K562 (cell line): Measurements from ENCODE around the gene MFAP3. TPM values are rescaled to one million over a fixed set of nuclear protein-coding genes. Genes with fewer than 3 reads are reported as not detected.

ENCODE experiments used
- ATAC-seq: fragments of 200-7000 bp; cut with Tn5 transposase; 3 replicates; pipeline ENCODE4 v1.9.1; 2020; ENCODE audit warnings: moderate library complexity
- BruUV-seq: library from RNA; stranded (reverse); fragments of 400-500 nt; replicated peaks from 2 replicates; lab custom pipeline; 2021; lab: Mats Ljungman, UMichigan
- CTCF ChIA-PET: fragments of 300-600 bp; formaldehyde crosslinking; extraction: SDS; loops from one replicate; lab custom pipeline; 2021; ENCODE audit warnings: low intra/inter-chr PET ratio; lab: Yijun Ruan, JAX
- POLR2A ChIA-PET: fragments of 300-600, 350-650 bp; sonication (Branson Sonifier 250); formaldehyde crosslinking; extraction: SDS; loops from one replicate; lab custom pipeline; 2021; ENCODE audit warnings: antibody characterized with exemption, inconsistent platforms; lab: Yijun Ruan, JAX
- DNase-seq, 4 experiments: peaks; one replicate each; pipeline versions ENCODE4 v3.0.0 to v3.0.0-alpha.2; 2011 to 2018; ENCODE audit warnings: low spot score in 3 of 4, mixed read lengths in 3 of 4; ENCODE audit errors: extremely low read depth in 1 of 4
- FAIRE-seq: peaks from 2 replicates; lab custom pipeline; 2011; peaks lifted over from hg19 to GRCh38; lab: Jason Lieb, UNC
- H2AFZ ChIP-seq: 2 replicates; pipeline ENCODE4 v1.6.0; 2011; ENCODE audit warnings: low read depth, low read length, control low read depth, inconsistent platforms
- H3K27ac ChIP-seq: fragments of 200-600 bp; 3 replicates; pipeline ENCODE4 v1.8.0; 2011; ENCODE audit warnings: low read depth, mild to moderate bottlenecking, control low read depth, inconsistent platforms, low read length, moderate library complexity, mixed read lengths; ENCODE audit errors: extremely low read depth
- H3K27me3 ChIP-seq, 2 experiments: fragments of 300-600 bp in 1 of 2; 2 replicates in 1 of 2; 3 replicates in 1 of 2; pipeline versions ENCODE4 v1.6.0 to v1.8.0; 2011; ENCODE audit warnings: inconsistent platforms in 2 of 2, low read length in 2 of 2, mild to moderate bottlenecking in 1 of 2, mixed read lengths in 1 of 2, moderate library complexity in 1 of 2; ENCODE audit not compliant: control insufficient read depth in 2 of 2, insufficient read depth in 2 of 2
- H3K36me3 ChIP-seq: fragments of 300-600 bp; 3 replicates; pipeline ENCODE4 v1.8.0; 2011; ENCODE audit warnings: mild to moderate bottlenecking, low read length, inconsistent platforms; ENCODE audit not compliant: control insufficient read depth, insufficient read depth
- H3K4me1 ChIP-seq, 2 experiments: fragments of 200-600 bp in 1 of 2; replicated peaks in 1 of 2; 2 replicates in 1 of 2; 3 replicates in 1 of 2; pipeline versions ENCODE4 v1.5.1 to v1.8.0; 2011; ENCODE audit warnings: inconsistent platforms in 2 of 2, low read length in 2 of 2, mild to moderate bottlenecking in 1 of 2, mixed read lengths in 1 of 2, moderate library complexity in 1 of 2; ENCODE audit not compliant: control insufficient read depth in 2 of 2, insufficient read depth in 2 of 2
- H3K4me2 ChIP-seq: 2 replicates; pipeline ENCODE4 v1.6.1; 2011; ENCODE audit warnings: low read length, control low read depth, inconsistent platforms, mixed read lengths; ENCODE audit not compliant: insufficient read depth
- H3K4me3 ChIP-seq: fragments of 200-600 bp; sonication (generic), shearing (Covaris generic); 2 replicates; pipeline ENCODE4 v1.5.1; 2016; ENCODE audit warnings: control low read depth, inconsistent platforms
- H3K79me2 ChIP-seq: fragments of 200-600 bp; 3 replicates; pipeline ENCODE4 v1.8.0; 2011; ENCODE audit warnings: low read length, inconsistent platforms; ENCODE audit not compliant: control insufficient read depth, insufficient read depth
- H3K9ac ChIP-seq, 2 experiments: 2 replicates each; pipeline versions ENCODE4 v1.6.0 to v1.6.1; 2011; ENCODE audit warnings: low read depth in 2 of 2, low read length in 2 of 2, control low read depth in 1 of 2, inconsistent platforms in 1 of 2, mild to moderate bottlenecking in 1 of 2, mixed read lengths in 1 of 2; ENCODE audit not compliant: insufficient read depth in 1 of 2
- H3K9me1 ChIP-seq: one replicate; pipeline ENCODE4 v1.6.0; 2011; ENCODE audit warnings: inconsistent platforms, mild to moderate bottlenecking, low read length, moderate library complexity; ENCODE audit not compliant: control insufficient read depth, insufficient read depth
- H3K9me3 ChIP-seq: replicated peaks from 2 replicates; pipeline ENCODE4 v1.5.1; 2011; ENCODE audit warnings: low read depth, low read length, inconsistent platforms; ENCODE audit not compliant: control insufficient read depth, insufficient read depth
- H4K20me1 ChIP-seq: replicated peaks from 2 replicates; pipeline ENCODE4 v1.6.1; 2011; ENCODE audit warnings: low read length, inconsistent platforms, mixed read lengths; ENCODE audit not compliant: control insufficient read depth, insufficient read depth
- KAT2B ChIP-seq: IDR thresholded peaks from one replicate; pipeline ENCODE4 v1.6.1; 2012; ENCODE audit warnings: low read depth, mild to moderate bottlenecking, control low read depth, inconsistent platforms, low read length, moderate library complexity
- KDM2B ChIP-seq: fragments of 250-450 bp; sonication (Bioruptor Pico); IDR thresholded peaks from 2 replicates; pipeline ENCODE4 v1.8.0; 2021; ENCODE audit warnings: mild to moderate bottlenecking, moderate library complexity
- POLR2AphosphoS2 ChIP-seq: IDR thresholded peaks from 2 replicates; pipeline ENCODE4 v1.6.1; 2012; ENCODE audit warnings: low read length, improper control_type of control experiment
- REST ChIP-seq, 2 experiments: fragments of 450-650 bp; formaldehyde crosslinking in 1 of 2; IDR thresholded peaks; 2 replicates each; pipeline versions ENCODE4 v1.4.0 to v1.6.1; 2014 to 2020; ENCODE audit warnings: mild to moderate bottlenecking in 2 of 2, borderline replicate concordance in 1 of 2, low read depth in 1 of 2
- ZFP91 ChIP-seq: sonication (generic); formaldehyde crosslinking; IDR thresholded peaks from 2 replicates; pipeline ENCODE4 v1.8.0; 2022; ENCODE audit warnings: mild to moderate bottlenecking, missing genetic modification reagents
- ZNF253 ChIP-seq: fragments of 250-450 bp; sonication (Bioruptor Pico); conservative IDR thresholded peaks from 2 replicates; pipeline ENCODE4 v1.6.1; 2021; ENCODE audit warnings: mild to moderate bottlenecking
- WGBS: fragments of 100-300 bp; shearing (Covaris generic); methylation state at CpG from one replicate; pipeline ENCODE4 v1.1.6; 2016; ENCODE audit warnings: low coverage, mixed read lengths; ENCODE audit not compliant: insufficient coverage; ENCODE audit errors: missing lambda C conversion rate; 5-methylcytosine and 5-hydroxymethylcytosine counted together
- in situ Hi-C: fragments of 300-500 bp; cut with MboI; formaldehyde crosslinking; loops from 4 replicates; pipeline ENCODE4 v1.15.0; 2018; ENCODE audit warnings: inconsistent platforms, mixed read lengths
- intact Hi-C: fragments of 100-400 bp; cut with micrococcal nuclease; formaldehyde crosslinking; loops from 2 replicates; pipeline ENCODE4 v1.14.2; 2022
- polyA plus RNA-seq, 8 experiments: library from polyadenylated mRNA; depleted of rRNA in 4 of 8; stranded (reverse) in 5 of 8; unstranded in 3 of 8; fragments of >200 nt; fragmentation: Nextera tagmentation in 2 of 8; fragmentation: Illumina TruSeq in 1 of 8; extraction: Ambion mirVana in 2 of 8; extraction: Trizol in 1 of 8; gene quantifications; 2 replicates each; pipeline versions ENCODE4 v1.2.1 to v1.2.3, GENCODE V29; 2011 to 2014; ENCODE audit warnings: inconsistent platforms in 1 of 8, missing spikeins in 1 of 8
- total RNA-seq, 7 experiments: library from RNA; depleted of rRNA in 6 of 7; stranded (reverse); fragments of >200 nt in 6 of 7; fragmentation: Illumina TruSeq in 2 of 7; extraction: Trizol in 2 of 7; gene quantifications; 2 replicates each; pipeline versions ENCODE4 v1.2.1 to v1.2.3, GENCODE V29; 2011 to 2021; ENCODE audit warnings: low replicate concordance in 1 of 7

The MFAP3 gene
- total and polyA plus RNA-seq, 9 of the 15 experiments (the other 6 are each of a cell fraction or from before 2014, with no cell fraction given) = 9.5 to 39.1 (median 20.7) TPM

DNA sequence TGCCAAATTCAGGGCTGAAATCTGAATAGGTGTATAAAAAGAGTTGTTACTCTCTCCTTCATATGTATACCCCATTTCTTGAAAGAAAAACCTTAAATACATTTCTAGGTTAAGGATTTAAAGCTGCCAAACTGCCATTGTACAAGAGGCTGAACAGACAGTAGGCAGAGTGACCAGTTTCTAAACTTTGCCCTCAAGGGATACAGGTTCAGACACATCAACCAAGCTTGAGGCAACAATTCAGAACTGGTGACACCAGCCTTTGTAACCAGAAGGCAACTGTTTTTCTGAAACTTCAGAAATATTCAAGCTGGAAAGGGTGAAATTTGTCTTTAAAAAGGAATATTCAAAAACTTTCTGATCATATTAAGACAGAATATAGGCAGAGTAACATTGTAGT lies 47.6 kb upstream of the MFAP3 start (continued):
- TF ChIP-seq REST (IDR thresholded peaks at IDR 0.05; ENCODE audit: borderline replicate concordance) = no peak
- TF ChIP-seq REST (CRISPR knock-in tag; IDR thresholded peaks at IDR 0.05; ENCODE audit: low read depth) = no peak

GRCh38 chr5:153998010-153998409 lies 40.8 kb upstream of the MFAP3 start:
- H3K4me3 ChIP-seq = no peak overlapping the region
- BruUV-seq = no TSS peak
- DNase-seq = no peak
- no peak overlapping the region for H2AFZ ChIP-seq
- no peaks in the 10 kb centered on the region for H3K9me3 ChIP-seq
- peaks cover 3% of the 10 kb centered on the region; the same call in 2 of the 3 replicates for H3K36me3 ChIP-seq
- intact Hi-C loops = no loop called here
- in situ Hi-C loops = no loop called here
- no peaks in the 10 kb centered on the region for H3K9me1 ChIP-seq
- H3K27me3 ChIP-seq = no peaks in the 10 kb centered on the region
- H3K79me2 ChIP-seq = no peaks in the 10 kb centered on the region
- H3K27ac ChIP-seq = no peak overlapping the region
- H3K4me2 ChIP-seq = no peak overlapping the region
- no peak for FAIRE-seq
- H4K20me1 ChIP-seq = no peaks in the 10 kb centered on the region
- ATAC-seq = no peak
- no peaks in the 10 kb centered on the region for H3K4me1 ChIP-seq
- ChIA-PET POLR2A (no interaction called here), CTCF (no interaction called here)
- H3K9ac ChIP-seq = no peak overlapping the region
- WGBS = 54% methylated on average over 1 of the region's 1 CpG
- TF ChIP-seq ZNF253 = no peak
- no peak for TF ChIP-seq KAT2B
- no peak for TF ChIP-seq ZFP91 (CRISPR knock-in tag)
- TF ChIP-seq POLR2AphosphoS2 = no peak
- TF ChIP-seq KDM2B (CRISPR knock-in tag) = no peak
